BLaER1 (cell line): ENCODE data around the gene OSBPL10.

Source experiments
- H3K27ac ChIP-seq: shearing (Covaris generic); formaldehyde crosslinking; 2 replicates; pipeline ENCODE4 v1.8.1; 2022
- H3K27me3 ChIP-seq: shearing (Covaris generic); formaldehyde crosslinking; 2 replicates; pipeline ENCODE4 v1.8.1; 2022
- H3K36me3 ChIP-seq: shearing (Covaris generic); formaldehyde crosslinking; 2 replicates; pipeline ENCODE4 v1.8.1; 2022
- H3K4me1 ChIP-seq: shearing (Covaris generic); formaldehyde crosslinking; 2 replicates; pipeline ENCODE4 v1.8.1; 2022
- H3K4me2 ChIP-seq: shearing (Covaris generic); formaldehyde crosslinking; 2 replicates; pipeline ENCODE4 v1.8.1; 2022
- H3K4me3 ChIP-seq: shearing (Covaris generic); formaldehyde crosslinking; 2 replicates; pipeline ENCODE4 v1.8.1; 2022
- H3K9ac ChIP-seq: shearing (Covaris generic); formaldehyde crosslinking; 2 replicates; pipeline ENCODE4 v1.8.1; 2022
- H3K9me3 ChIP-seq: shearing (Covaris generic); formaldehyde crosslinking; 2 replicates; pipeline ENCODE4 v1.8.1; 2022
- H4K20me1 ChIP-seq: shearing (Covaris generic); formaldehyde crosslinking; 2 replicates; pipeline ENCODE4 v1.8.1; 2022
- Cebpa-rat ChIP-seq: shearing (Covaris generic); IDR thresholded peaks from 2 replicates; pipeline ENCODE4 v1.8.1; 2022

The OSBPL10 gene

GRCh38 chr3:31841515-31841914 is 139.5 kb downstream of the OSBPL10 start:
- no peak overlapping the region for H3K4me3 ChIP-seq
- H3K9me3 ChIP-seq: no peaks in the 10 kb centered on the region
- TF ChIP-seq Cebpa-rat: no peak
- no peak overlapping the region for H3K9ac ChIP-seq
- H3K27ac ChIP-seq: no peak overlapping the region
- no peak overlapping the region for H3K4me2 ChIP-seq
- no peaks in the 10 kb centered on the region for H3K36me3 ChIP-seq
- no peaks in the 10 kb centered on the region for H4K20me1 ChIP-seq
- H3K27me3 ChIP-seq: no peaks in the 10 kb centered on the region
- H3K4me1 ChIP-seq: no peaks in the 10 kb centered on the region

- Histone ChIP-seq H3K9me3 (no peaks in the 10 kb centered on the region), H3K9ac (no peak overlapping the region), H3K27ac (no peak overlapping the region), H3K4me3 (no peak overlapping the region), H4K20me1 (no peaks in the 10 kb centered on the region), H3K4me2 (no peak overlapping the region), H3K27me3 (no peaks in the 10 kb centered on the region), H3K4me1 (no peaks in the 10 kb centered on the region), H3K36me3 (no peaks in the 10 kb centered on the region)
- no peak for TF ChIP-seq Cebpa-rat
Observed at GRCh38 chr3:31840252-31840651, 140.8 kb downstream of the OSBPL10 start.

- H3K9me3 ChIP-seq: no peaks in the 10 kb centered on the region
- H3K27ac ChIP-seq: no peak overlapping the region
- no peaks in the 10 kb centered on the region for H3K4me1 ChIP-seq
- no peak overlapping the region for H3K4me2 ChIP-seq
- H3K27me3 ChIP-seq: no peaks in the 10 kb centered on the region
- no peaks in the 10 kb centered on the region for H4K20me1 ChIP-seq
- no peaks in the 10 kb centered on the region for H3K36me3 ChIP-seq
- H3K4me3 ChIP-seq: no peak overlapping the region
- no peak for TF ChIP-seq Cebpa-rat
- H3K9ac ChIP-seq: no peak overlapping the region
Observed at GRCh38 chr3:31839144-31839917, 141.7 kb downstream of the OSBPL10 start.

GRCh38 chr3:31836131-31837075 is 144.7 kb downstream of the OSBPL10 start:
- Histone ChIP-seq H3K4me1 (no peaks in the 10 kb centered on the region), H3K27ac (no peak overlapping the region), H4K20me1 (no peaks in the 10 kb centered on the region), H3K27me3 (no peaks in the 10 kb centered on the region), H3K4me2 (no peak overlapping the region), H3K4me3 (no peak overlapping the region), H3K9me3 (no peaks in the 10 kb centered on the region), H3K9ac (no peak overlapping the region), H3K36me3 (no peaks in the 10 kb centered on the region)
- no peak for TF ChIP-seq Cebpa-rat

GRCh38 chr3:31833391-31834190 is 147.5 kb downstream of the OSBPL10 start:
- TF ChIP-seq Cebpa-rat: no peak
- Histone ChIP-seq H3K27ac (no peak overlapping the region), H3K9ac (no peak overlapping the region), H3K4me3 (no peak overlapping the region), H4K20me1 (no peaks in the 10 kb centered on the region), H3K4me1 (no peaks in the 10 kb centered on the region), H3K4me2 (no peak overlapping the region), H3K9me3 (no peaks in the 10 kb centered on the region), H3K27me3 (no peaks in the 10 kb centered on the region), H3K36me3 (no peaks in the 10 kb centered on the region)

GRCh38 chr3:31832551-31832950 is 148.5 kb downstream of the OSBPL10 start:
- Histone ChIP-seq H3K9me3 (no peaks in the 10 kb centered on the region), H3K36me3 (no peaks in the 10 kb centered on the region), H3K27ac (no peak overlapping the region), H3K27me3 (no peaks in the 10 kb centered on the region), H4K20me1 (no peaks in the 10 kb centered on the region), H3K9ac (no peak overlapping the region), H3K4me1 (no peaks in the 10 kb centered on the region), H3K4me2 (no peak overlapping the region), H3K4me3 (no peak overlapping the region)
- TF ChIP-seq Cebpa-rat: no peak

GRCh38 chr3:31831591-31831990 is 149.5 kb downstream of the OSBPL10 start:
- Histone ChIP-seq H4K20me1 (no peaks in the 10 kb centered on the region), H3K9me3 (no peaks in the 10 kb centered on the region), H3K4me2 (no peak overlapping the region), H3K27me3 (no peaks in the 10 kb centered on the region), H3K27ac (no peak overlapping the region), H3K9ac (no peak overlapping the region), H3K4me3 (no peak overlapping the region), H3K4me1 (no peaks in the 10 kb centered on the region), H3K36me3 (no peaks in the 10 kb centered on the region)
- TF ChIP-seq Cebpa-rat: no peak

- no peaks in the 10 kb centered on the region for H3K4me1 ChIP-seq
Observed at GRCh38 chr3:31829826-31830426, 151.1 kb downstream of the OSBPL10 start.

GRCh38 chr3:31829010-31829409 is 152.1 kb downstream of the OSBPL10 start:
- no peak overlapping the region for H3K4me3 ChIP-seq
- no peaks in the 10 kb centered on the region for H3K4me1 ChIP-seq
- H3K4me2 ChIP-seq: no peak overlapping the region
- no peak for TF ChIP-seq Cebpa-rat
- H3K27me3 ChIP-seq: no peaks in the 10 kb centered on the region
- H4K20me1 ChIP-seq: no peaks in the 10 kb centered on the region
- no peak overlapping the region for H3K9ac ChIP-seq
- no peaks in the 10 kb centered on the region for H3K9me3 ChIP-seq
- H3K27ac ChIP-seq: no peak overlapping the region
- H3K36me3 ChIP-seq: no peaks in the 10 kb centered on the region

More at GRCh38 chr3:31829826-31830426, 151.1 kb downstream of the OSBPL10 start:
- no peak for TF ChIP-seq Cebpa-rat
- no peaks in the 10 kb centered on the region for H3K27me3 ChIP-seq
- no peaks in the 10 kb centered on the region for H3K9me3 ChIP-seq
- no peak overlapping the region for H3K4me2 ChIP-seq
- H3K4me3 ChIP-seq: no peak overlapping the region
- H3K36me3 ChIP-seq: no peaks in the 10 kb centered on the region
- no peak overlapping the region for H3K27ac ChIP-seq
- no peak overlapping the region for H3K9ac ChIP-seq
- H4K20me1 ChIP-seq: no peaks in the 10 kb centered on the region
